ENCODE results near the gene ZBTB8B.
"Not testable (repeated sequence)": the region's sequence is repeated elsewhere in the genome, so short reads cannot be mapped to it uniquely, and the experiment has no call there.

ZBTB8B gene

DNA sequence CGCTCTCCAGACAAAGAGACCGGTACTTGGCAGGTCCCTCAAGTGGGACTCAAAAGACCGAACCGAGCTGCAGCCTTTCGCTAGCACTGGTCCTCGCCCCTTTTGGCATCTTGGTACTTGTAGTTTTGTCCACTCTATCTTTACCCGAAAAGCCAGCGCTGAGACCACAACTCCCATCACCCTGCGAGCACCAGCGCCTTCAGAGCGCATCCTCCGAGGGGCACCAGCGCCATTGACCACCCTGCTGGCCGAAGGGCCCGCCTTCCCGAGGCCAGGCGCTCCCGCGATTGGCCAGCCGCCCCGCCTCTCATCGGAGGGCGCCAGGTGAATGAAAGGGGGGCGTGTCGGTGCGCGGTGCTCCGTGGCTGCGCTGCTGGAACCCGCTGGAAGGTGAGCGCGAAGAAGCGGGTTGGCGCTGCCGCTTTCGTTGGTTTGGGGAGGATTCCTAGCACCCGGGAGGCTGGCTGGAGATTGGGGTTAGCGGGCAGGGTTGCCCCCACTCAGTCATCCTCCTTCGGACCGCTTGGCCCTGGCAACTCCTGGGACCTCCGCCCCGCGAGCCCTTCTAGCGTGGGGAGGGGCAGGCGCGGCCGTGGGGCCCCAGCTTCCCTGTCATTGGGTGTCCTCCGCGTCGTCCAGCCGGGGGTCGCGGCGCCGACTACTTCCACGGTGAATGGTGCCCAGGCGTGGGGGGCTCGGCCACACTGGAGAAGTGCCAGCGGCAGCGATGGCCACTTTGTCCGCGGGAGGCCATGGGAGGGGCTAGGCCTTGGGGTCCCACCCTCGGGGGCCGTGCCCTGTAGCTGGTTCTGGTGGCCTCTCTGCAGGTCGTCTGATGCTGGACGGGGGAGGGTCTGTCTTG lies at the start of gene ZBTB8B:
Gene ZBTB8B (plus strand): TSS at position 357 of the 862 bp plus-strand sequence. CDS start 5,553 bp downstream, outside the sequence.
- no peak for DNase-seq

DNA sequence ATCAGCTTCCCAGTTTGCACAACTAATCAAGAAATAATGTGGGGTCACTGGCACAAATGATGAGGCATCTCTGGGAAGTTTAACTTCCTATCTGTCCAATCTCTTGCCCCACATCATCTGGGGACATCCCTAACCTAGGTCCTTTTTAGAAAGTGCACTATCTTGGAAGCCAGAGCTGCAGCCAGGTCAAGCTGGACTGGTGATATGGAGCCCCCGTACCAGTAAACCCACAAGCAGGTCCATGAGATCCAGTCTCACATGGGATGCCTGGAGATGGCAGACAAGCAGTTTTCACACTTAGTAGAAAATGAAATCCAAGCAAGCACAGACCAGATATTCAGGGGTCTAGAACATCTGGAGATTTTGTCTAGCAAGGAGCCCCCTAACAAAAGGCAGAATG lies 43.1 kb upstream of the ZBTB8B start:
- DNase-seq: no peak

DNA sequence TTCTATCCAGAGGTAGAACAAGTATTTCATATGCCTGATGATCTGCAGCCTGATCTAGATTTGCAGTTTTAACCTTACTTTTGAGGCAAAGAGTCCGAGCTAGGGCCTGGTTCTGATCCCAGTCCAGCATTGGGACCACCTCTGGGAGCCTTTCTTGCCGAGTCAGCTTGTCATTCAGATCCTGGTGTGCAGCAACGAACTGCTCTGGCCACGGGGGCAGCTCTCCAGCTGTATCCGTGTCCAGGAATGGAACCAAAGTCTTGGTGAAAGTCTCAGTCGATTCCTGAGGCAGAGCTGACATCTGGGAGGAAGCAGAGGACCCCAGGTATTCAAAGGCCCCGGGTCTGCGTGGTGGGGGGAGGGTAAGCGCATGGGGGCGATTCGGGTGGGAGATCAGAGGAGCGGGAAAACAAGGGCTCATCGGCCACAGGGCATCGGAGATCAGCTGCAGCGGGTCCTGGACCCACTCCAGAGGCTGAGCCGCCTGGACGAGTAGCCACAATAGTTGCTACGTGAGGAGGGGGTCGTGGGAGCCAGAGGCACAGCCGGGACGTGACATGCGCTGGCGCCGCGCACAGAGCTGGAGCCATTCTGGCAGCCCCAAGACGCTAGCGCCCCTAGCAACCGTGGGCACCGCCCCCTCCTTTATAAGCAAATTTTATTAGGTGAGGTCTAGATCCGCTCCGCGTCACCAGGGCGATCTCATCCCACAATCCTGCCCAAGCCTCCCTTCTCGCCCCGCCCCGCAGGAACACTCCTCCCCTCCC lies 38.2 kb upstream of the ZBTB8B start:
- no peak for DNase-seq

DNA sequence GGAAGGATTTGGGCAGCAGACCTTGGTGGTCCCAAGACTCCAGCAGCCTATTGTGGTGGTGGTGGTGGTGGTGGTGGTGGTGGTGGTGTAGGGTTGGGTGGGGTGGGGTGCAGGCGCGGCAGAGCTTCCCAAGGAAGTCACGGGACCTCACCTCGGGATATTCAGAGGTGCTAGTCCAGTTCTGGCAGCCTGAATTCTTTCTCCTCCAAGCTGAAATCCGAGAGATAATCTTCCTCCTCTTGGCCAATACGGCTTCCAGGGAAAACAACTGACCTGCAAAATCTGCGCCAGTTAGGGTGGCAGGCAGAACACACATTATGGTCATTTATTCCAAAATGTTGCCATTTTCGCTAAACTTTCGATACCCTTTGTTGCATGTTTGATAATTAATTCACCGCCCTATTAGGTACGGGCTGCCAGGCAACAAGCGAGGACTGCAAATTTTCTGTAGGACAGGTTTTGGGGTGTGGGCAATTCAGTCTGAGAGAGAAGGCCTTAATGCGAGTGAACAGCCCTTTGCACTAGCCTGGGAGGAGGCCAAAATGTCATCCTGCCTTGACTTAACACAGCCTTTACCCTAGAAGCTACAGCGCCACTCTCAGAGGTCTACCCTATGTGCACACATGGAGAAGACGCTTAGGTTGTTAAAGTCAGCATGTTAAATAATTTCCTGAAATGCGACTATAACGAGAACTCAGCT lies 37.5 kb upstream of the ZBTB8B start:
- no peak for DNase-seq

DNA sequence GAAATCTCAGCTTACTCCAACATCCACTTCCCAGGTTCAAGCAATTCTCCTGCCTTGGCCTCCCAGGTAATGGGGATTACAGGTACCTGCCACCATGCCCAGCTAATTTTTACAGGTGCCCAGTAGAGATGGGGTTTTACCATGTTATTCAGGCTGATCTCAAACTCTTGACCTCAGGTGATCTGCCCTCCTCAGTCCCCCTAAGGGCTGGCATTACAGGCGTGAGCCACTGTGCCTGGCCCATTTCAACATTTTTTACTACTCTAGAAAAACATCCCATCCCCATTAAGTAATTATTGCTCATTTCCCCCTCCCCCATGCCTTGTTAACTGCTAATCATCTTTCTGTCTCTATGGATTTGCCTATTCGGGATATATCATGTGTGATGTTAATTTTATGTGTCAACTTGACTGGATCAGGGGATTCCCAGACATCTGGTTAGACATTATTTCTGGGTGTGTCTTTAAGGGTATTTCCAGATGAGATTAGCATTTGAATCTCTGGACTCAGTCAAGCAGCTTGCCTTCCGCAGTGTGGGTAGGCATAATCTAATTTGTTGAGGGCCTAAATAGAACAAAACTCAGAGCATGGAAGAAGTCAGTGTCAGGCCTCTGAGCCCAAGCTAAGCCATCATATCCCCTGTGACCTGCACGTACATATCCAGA lies 33.0 kb upstream of the ZBTB8B start:
- DNase-seq: no peak

DNA sequence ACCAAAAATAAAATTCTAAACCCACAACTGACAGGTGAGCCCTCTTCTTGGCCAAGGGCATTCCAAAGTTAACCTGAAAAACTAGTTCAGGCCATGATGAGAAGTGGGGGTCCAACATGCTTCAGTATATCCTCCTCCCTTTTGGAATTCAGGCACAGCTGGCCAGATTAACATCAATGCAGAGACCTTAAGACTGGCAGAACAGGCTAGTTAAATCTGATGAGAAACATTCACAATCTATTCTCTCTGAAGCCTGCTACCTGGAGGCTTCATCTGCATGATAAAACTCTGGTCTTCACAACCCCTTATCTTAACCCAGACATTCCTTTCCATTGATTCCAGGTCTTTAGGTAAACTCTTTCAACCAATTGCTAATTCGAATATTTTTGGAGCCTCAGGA lies 26.7 kb upstream of the ZBTB8B start:
- DNase-seq: no peak

DNA sequence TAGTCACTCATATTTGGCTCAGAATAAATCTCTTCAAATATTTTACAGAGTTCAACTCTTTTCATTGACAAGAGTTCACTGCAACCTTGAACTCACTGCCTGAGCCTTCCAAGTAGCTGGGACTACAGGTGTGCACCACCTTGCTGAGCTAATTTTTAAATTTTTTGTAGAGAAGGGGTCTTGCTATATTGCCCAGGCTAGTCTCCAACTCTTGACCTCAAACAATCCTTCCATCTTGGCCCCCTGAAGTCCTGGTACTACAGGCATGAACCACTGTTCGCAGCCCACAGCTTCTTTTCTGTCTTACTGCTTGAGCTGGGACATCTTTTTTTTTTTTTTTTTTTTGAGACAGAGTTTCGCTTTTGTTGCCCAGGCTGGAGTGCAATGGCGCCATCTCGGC lies 26.1 kb upstream of the ZBTB8B start:
- not testable (repeated sequence) for DNase-seq

DNA sequence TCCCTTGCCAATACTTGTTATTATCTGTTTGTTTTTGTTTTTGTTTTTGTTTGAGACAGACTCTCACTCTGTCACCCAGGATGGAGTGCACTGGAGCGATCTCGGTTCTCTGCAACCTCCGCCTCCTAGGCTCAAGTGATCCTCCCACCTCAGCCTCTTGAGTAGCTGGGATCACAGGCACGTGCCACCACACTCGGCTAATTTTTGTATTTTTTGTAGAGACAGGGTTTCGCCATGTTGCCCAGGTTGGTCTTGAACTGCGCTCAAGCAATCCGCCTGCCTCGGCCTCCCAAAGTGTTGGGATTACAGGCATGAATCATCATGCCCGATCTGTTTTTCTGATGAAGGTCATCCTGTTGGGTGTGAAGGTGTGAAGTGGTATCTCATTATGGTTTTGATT lies 23.4 kb upstream of the ZBTB8B start:
- DNase-seq: not testable (repeated sequence)

DNA sequence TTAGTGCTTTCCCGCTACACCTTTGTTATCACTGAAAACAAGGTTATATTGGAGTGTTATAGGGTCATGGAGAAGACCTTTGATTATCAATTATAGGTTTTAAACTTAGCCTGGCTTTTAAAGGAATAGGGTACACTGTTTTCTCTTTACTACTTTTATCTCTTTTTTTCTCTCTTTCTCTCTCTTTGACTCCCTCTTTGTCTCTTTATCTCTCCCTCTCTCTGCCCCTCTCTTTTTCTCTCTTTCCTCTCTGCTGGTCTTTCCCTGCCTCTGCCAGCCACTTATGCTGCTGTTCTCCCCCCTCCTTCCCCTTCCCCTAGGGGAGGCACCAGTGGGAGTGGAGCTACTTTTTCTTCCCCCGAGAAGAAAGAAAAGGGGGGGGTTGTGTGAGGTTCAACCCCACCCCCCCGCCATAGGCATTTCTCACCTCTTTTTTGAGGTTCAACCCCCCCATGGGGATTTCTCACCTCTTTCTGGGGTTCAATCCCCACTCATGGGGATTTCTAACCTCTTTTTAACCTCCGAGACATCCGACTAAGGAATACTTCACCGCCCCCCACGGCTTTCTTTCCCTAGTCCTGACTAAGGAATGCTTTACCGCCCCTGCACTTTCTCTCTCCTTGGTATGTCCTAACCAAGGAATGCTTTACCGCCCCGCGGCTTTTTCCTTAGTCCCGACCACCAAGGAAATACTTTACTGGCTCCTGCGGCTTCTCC lies 17.2 kb upstream of the ZBTB8B start:
- DNase-seq: no peak

DNA sequence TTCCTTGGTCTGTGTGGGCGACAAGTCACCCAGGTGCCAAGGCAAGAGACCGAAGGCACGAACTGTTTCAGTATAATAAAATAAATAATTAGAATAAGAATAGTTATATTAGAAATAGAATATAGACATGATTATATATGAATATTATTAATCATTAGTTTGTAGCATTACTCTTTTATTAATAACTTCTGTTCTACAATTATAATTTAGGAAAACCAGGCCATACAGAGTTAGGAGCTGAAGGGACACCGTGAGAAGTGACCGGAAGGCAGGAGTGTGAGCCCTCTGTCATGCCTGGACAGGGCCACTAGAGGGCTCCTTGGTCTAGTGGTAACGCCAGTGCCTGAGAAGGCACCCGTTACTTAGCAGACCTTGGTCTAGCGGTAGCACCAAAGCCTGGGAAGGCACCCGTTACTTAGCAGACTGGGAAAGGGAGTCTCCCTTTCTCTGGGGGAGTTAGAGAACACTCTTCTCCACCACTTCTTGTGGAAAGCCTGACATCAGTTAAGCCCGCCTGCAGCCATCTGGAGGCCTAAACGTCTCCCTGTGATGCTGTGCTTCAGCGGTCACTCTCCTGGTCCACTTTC lies 16.6 kb upstream of the ZBTB8B start:
- peak; percentile 21 to 23 for DNase-seq

DNA sequence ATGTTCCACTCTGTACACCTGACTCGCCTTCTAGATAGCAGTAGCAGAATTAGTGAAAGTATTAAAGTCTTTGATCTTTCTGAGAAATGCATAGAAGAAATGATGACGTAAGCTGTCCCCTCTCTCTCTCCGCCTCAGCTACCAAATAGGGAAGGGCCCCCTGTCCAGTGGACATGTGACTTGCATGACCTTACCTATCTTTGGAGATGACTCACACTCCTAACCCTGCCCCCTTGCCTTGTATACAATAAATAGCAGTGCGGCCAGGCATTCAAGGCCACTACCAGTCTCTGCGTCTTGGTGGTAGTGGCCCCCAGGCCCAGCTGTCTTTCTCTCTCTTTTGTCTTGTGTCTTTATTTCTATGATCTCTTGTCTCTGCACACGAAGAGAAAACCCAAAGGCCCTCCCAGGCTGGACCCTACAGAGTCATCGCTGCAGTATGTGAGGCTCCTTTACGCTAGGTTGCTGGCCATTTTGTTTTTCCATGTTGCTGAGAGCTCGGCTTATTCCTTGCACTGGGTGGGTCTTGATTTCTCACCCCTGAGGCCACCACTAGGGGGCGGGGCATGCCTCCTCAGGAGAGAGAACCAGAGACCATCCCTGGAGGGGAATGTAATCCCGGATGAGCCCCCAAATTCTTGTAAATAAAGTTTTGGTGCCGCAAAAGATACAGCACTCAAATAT lies 16.0 kb upstream of the ZBTB8B start:
- DNase-seq: peak in 1 of 2 experiments; percentile 6

DNA sequence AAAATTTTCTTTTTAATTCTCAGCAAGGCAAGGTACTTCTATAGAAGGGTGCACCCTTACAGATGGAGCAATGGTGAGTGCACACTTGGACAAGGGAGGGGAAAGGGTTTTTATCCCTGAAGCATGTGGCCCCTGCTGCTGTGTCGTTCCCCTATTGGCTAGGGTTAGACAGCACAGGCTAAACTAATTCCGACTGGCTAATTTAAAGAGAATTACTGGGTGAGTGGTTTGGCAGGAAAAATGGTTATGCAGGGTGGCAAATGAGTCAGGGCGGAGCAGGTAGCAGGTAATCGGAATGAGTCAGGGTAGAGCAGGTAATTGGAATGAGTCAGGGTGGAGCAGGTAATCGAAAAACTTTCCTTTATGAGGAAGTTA lies 15.4 kb upstream of the ZBTB8B start:
- DNase-seq: not testable (repeated sequence)

DNA sequence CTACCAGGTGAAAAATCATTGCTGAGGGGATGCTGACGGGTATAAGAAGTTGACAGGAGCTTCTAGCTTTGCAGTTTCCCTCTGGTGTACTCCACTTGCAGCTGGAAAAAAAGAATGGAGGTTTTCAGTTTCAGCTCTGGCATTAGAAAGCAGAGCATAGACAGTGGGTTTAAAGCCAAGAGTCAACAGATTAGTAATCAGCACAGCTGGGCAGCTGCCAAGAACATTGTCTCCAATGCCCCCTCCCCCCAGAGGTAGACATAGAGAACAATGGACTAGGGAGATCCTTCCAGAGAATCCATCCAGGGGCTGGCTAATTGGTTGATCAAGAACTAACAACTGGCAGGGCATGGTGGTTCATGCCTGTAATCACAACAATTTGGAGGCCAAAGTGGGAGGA lies 10.1 kb upstream of the ZBTB8B start:
- no peak for DNase-seq

DNA sequence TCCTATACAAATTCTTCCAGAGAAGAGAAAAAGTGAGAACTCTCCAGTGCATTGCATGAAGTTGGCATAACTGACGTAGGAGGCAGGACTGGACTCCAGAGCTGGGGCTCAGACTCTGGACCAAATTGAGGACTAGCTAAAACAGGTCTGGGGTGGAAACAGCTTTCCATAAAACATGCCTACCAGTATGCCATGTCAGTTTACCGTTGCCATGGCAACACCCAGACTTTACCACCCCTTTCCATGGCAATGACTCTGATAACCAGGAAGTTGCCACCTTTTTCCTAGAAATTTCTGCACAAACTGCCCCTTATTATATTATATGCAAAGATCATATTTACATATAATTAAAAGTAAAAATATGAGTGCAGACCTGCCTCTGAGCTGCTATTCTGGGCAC lies 8.9 kb upstream of the ZBTB8B start:
- DNase-seq: no peak

DNA sequence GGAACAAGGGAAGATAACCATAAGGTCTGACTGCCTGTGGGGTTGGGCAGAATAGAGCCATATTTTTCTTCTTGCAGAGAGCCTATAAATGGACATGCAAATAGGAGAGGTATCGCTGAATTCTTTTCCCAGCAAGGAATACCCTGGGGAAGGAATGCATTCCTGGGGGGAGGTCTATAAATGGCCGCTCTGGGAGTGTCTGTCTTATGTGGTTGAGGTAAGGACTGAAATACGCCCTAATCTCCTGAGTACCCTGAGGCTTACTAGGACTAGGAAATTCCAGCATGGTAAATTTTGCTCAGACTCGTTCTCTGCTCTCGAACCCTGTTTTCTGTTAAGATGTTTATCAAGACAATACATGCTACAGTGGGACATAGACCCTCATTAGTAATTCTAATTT lies 6.1 kb upstream of the ZBTB8B start:
- DNase-seq: not testable (repeated sequence)

DNA sequence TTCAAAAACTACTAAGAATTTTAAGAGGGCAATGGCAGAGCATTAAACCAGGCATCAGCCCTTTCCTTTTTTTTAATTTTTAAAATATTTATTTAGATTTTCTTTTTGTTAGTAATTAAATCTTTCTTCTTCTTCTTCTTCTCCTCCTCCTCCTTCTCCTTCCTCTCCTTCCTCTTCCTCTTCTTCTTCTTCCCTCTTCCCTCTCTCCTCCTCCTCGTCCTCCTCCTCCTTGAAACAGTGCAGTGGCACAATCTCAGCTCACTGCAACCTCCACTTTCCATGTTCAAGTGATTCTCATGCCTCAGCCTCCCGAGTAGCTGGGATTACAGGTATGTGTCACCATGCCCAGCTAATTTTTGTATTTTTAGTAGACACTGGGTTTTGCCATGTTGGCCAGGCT lies 1.9 kb upstream of the ZBTB8B start:
- not testable (repeated sequence) for DNase-seq

DNA sequence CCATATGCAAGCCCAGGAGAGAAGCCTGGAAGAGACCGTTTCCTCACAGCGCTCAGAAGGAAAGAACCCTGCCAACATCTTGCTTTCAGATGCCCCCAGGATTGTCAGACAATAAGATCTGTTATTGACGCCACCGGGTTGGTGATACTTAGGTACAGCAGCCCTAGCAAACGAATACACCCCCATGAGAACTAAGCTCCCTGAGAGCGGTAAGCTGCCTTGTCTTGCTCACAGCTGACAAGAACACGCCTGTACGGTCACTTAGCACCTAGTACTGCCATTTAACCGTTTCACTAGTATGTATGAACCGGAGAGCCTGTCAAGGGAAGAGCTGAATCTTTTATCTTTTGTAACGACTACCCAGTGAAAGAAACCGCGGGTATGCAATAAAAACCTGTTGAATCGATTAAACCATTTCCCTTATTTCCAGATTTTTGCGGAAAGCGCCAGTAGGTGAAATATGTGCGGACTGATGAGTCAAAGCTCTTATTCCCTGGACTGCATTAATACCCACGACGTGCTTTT lies 619 bp upstream of the ZBTB8B start:
- no peak for DNase-seq

DNA sequence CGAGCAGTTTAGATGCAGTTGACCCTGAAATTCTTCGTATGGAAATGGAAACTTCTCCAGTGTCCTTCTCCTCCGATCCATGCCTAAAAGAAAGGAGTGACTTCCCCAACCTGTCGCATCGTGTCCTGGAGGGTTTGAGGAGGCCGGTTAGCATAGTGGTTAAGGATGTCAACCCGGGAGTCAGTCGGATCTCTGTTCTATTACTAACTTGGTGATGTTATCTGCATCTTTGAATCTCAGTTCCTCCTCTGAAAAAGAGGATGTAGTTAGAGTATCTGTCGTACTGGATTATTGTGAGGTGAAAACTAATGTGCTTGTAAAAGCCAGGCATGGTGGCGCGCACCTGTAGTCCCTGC lies 684 bp downstream of the ZBTB8B start:
- no peak for DNase-seq

DNA sequence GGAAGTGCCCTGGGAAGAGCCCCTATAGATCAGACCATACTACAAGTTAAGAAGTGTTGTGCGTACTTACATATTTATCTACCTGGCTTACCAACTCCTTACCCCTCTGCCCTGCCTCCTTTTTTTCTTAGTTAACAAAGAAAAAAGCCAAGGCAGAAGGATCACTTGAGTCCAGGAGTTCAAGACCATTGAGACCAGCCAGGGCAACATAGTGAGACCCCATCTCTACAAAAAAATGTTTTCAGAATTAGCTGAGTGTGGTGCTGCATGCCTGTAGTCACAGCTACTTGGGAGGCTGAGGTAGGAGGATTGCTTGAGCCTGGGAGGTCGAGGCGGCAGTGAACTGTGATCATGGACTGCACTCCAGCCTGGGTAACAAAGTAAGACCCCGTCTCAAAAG lies 1.9 kb downstream of the ZBTB8B start:
- DNase-seq: no peak

DNA sequence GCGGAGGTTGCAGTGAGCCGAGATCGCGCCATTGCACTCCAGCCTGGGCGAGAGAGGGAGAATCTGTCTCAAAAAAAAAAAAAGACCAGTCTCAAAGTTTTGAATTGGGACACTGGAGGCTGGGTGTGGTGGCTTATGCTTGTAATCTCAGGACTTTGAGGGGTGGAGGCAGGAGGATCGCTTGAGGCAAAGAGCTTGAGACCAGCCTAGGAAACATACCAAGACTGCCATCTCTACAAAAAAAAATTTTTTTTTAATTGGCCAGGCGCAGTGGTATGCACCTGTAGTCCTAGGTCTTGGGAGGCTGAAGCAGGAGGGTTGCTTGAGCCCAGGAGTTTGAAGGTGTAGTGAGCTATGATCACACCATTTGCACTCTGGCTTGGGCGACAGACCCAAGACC lies 3.9 kb downstream of the ZBTB8B start:
- DNase-seq: no peak

DNA sequence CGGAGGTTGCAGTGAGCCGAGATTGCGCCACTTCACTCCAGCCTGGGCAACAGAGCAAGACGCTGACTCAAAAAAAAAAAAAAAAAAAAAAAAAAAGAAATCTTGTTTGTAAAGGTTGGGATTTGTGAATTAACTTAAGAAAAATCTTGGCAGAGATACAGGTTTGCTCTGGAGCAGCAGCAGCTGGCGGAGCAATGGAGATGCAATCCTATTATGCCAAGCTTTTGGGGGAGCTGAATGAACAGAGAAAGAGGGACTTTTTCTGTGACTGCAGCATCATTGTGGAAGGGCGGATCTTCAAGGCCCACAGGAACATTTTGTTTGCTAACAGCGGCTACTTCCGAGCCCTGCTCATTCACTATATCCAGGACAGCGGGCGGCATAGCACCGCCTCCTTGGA lies 5.6 kb downstream of the ZBTB8B start:
- no peak for DNase-seq

Data from Kasumi-1 (cell line).